WERI-Rb-1 (cell line): ENCODE results near the gene FBXO4.
"Not testable (repeated sequence)": the region's sequence is repeated elsewhere in the genome, so short reads cannot be mapped to it uniquely, and the experiment has no call there.

Source experiments
- DNase-seq: peaks from one replicate; pipeline ENCODE4 v3.0.0-alpha.2; 2020
- H3K27ac ChIP-seq: fragments of 250-450 bp; sonication (Bioruptor Pico); 2 replicates; pipeline ENCODE4 v1.5.1; 2020; ENCODE audit warnings: mild to moderate bottlenecking, moderate library complexity
- H3K27me3 ChIP-seq: fragments of 250-450 bp; sonication (Bioruptor Pico); 2 replicates; pipeline ENCODE4 v1.5.1; 2021; ENCODE audit warnings: mild to moderate bottlenecking, low read depth, moderate library complexity; ENCODE audit not compliant: insufficient read depth, severe bottlenecking
- H3K36me3 ChIP-seq: fragments of 250-450 bp; sonication (Bioruptor Pico); 2 replicates; pipeline ENCODE4 v1.5.1; 2020; ENCODE audit warnings: mild to moderate bottlenecking, moderate library complexity
- H3K4me3 ChIP-seq: 2 replicates; pipeline ENCODE4 v1.5.1; 2011; ENCODE audit warnings: low read depth, mild to moderate bottlenecking, control low read depth, low read length
- H3K9me3 ChIP-seq: fragments of 250-450 bp; sonication (Bioruptor Pico); 2 replicates; pipeline ENCODE4 v1.5.1; 2021; ENCODE audit warnings: mild to moderate bottlenecking, moderate library complexity; ENCODE audit not compliant: severe bottlenecking
- TF ChIP-seq, protein P1 (sequence below): IDR thresholded peaks from 2 replicates; pipeline ENCODE4 v1.5.1; 2011; ENCODE audit warnings: low read depth, mild to moderate bottlenecking, control low read depth, inconsistent platforms, low read length

FBXO4 gene

DNA sequence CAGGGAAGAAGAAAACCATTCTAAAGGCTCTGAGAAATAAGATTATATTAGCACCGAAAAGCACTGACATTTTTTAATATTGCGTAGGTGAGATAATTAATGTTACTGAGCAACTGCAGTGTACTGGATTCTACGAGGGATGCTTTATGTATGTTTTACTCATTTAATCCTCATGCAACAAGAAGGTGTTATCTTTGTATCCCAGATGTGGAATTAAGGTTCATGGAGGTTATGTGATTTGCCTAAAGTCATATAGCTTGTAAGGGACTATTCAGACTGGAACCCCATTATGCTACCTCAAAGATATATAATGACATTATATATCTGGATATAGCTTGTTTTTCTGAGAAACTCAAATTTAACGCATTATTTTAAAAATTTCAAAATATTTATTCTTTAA lies 2.5 kb downstream of the FBXO4 start:
- H3K4me3 ChIP-seq, result no peak overlapping the region
- TF ChIP-seq, protein P1, sequence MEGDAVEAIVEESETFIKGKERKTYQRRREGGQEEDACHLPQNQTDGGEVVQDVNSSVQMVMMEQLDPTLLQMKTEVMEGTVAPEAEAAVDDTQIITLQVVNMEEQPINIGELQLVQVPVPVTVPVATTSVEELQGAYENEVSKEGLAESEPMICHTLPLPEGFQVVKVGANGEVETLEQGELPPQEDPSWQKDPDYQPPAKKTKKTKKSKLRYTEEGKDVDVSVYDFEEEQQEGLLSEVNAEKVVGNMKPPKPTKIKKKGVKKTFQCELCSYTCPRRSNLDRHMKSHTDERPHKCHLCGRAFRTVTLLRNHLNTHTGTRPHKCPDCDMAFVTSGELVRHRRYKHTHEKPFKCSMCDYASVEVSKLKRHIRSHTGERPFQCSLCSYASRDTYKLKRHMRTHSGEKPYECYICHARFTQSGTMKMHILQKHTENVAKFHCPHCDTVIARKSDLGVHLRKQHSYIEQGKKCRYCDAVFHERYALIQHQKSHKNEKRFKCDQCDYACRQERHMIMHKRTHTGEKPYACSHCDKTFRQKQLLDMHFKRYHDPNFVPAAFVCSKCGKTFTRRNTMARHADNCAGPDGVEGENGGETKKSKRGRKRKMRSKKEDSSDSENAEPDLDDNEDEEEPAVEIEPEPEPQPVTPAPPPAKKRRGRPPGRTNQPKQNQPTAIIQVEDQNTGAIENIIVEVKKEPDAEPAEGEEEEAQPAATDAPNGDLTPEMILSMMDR, result no peak
- H3K9me3 ChIP-seq, result no peaks in the 10 kb centered on the region
- no peaks in the 10 kb centered on the region for H3K27me3 ChIP-seq
- no peak overlapping the region for H3K27ac ChIP-seq
- no peak for DNase-seq
- no peaks in the 10 kb centered on the region; the same call in 1 of the 2 replicates for H3K36me3 ChIP-seq

DNA sequence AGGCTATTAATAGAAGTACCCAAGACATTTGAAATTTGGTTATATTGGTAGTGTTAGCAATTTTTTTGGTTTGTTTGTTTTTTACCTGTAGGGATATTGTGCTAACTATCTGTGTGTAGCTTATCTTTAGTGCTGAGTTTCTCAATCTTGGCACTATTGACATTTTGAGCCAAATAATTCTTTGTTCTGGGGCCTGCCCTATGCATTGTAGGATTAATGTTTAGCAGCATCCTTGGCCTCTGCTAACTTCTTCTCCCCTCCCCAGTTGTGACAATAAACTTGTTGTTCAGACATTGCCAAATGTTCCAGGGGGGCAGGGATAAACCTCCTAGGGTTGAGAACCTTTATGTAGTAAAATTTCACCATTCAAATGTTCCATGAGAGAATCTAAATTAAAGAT lies 4.0 kb downstream of the FBXO4 start:
- Histone ChIP-seq H3K4me3 (no peak overlapping the region), H3K9me3 (no peaks in the 10 kb centered on the region), H3K27me3 (no peaks in the 10 kb centered on the region), H3K27ac (no peak overlapping the region), H3K36me3 (no peaks in the 10 kb centered on the region)
- no peak for DNase-seq
- TF ChIP-seq, protein P1, result no peak

DNA sequence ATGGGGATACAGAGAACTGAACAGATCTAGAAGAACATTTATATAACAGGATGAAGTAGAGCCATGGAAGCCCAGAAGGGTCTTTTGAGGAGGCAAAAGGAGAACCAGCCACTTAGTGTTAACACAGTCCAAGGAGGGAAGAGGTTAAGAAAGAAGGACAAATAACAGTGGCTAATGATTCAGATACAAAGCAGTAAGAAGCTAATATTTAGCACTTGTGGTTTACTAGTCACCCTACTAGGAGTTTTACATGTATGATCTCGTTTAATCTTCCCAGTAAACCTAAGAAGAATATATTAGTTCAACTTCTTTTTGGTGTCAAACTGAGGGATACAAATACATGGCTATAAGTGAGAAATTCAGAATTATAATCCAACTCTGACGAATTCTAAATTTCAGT lies 7.7 kb downstream of the FBXO4 start:
- Histone ChIP-seq H3K36me3 (no peaks in the 10 kb centered on the region), H3K27ac (no peak overlapping the region), H3K4me3 (no peak overlapping the region), H3K27me3 (no peaks in the 10 kb centered on the region), H3K9me3 (no peaks in the 10 kb centered on the region)
- TF ChIP-seq, protein P1, result no peak
- DNase-seq, result no peak

DNA sequence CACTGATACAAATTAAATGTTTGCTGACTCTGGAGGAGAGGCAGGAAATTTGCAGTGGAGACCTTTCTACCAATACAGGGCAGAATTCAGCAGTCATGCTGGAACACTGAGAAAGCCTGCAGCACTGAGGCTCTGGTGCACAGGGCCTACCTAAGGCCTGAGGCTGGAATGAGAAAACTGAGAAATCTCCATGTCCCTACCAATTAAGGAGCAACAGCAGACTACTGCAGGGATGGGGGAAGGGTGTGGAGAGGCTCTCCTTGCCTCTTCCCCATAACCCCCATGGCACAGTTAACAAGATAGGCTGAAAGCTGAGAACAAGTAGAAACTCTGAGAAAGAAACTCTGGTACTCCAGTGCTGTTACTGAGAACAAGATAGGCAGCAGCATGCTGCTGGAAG lies 10.5 kb downstream of the FBXO4 start:
- H3K27ac ChIP-seq, result no peak overlapping the region
- H3K4me3 ChIP-seq, result no peak overlapping the region
- TF ChIP-seq, protein P1, result no peak
- H3K9me3 ChIP-seq, result no peaks in the 10 kb centered on the region
- H3K36me3 ChIP-seq, result no peaks in the 10 kb centered on the region
- no peaks in the 10 kb centered on the region for H3K27me3 ChIP-seq
- DNase-seq, result no peak

DNA sequence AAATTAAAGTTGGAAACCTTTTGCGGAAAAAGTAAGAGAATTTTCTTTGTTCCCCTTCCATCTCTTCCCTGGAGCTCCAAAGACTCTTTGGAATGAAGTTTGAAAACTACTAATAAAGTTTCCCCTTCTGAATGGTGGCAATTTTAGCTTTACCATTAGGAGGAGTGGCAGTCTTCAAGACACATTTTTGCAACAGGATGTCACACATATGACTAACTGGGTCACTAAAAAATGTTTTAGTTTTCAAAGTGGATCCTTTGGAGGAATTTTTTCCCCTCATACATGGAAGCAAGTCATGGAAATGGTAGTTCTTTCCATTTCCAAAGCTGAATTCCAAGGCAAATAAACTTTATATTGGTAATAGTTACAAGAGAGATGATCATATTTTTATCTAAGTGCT lies 15.6 kb downstream of the FBXO4 start:
- Histone ChIP-seq H3K36me3 (no peaks in the 10 kb centered on the region), H3K4me3 (no peak overlapping the region), H3K9me3 (no peaks in the 10 kb centered on the region), H3K27ac (no peak overlapping the region), H3K27me3 (no peaks in the 10 kb centered on the region)
- DNase-seq, result no peak
- TF ChIP-seq, protein P1, result no peak

DNA sequence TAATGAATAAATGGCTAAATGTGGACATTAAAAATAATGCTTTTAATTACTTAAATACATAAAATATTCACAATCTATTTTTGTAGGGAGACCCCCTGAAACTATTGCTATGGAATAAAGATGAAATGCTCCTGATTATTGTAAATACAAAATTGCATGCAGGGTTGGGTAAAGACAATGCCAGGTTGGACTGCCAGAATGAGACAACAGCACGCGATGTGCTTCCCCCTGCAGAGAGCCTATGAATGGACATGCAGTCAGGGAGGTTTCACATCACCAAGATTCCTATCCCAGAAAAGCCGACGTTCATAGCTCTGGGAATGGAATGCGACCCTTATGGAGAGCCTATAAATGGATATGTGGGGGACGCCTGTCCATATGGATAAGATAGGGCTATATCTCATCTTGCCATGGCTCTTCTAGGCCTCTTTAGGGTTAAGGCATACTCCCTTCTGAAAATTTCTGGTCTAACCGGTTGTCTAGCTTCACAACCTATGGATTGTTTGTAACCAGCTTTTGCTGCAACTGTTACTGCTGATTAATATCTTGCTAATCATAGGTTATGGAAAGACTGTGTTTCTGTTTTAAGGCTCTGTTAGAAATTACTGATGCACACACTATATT lies 20.4 kb downstream of the FBXO4 start:
- not testable (repeated sequence) for H3K36me3 ChIP-seq, H3K27me3 ChIP-seq, H3K4me3 ChIP-seq, H3K27ac ChIP-seq, DNase-seq, H3K9me3 ChIP-seq
